H1 (cell line): Measurements from ENCODE around the gene RPL18. TPM values are rescaled to one million over a fixed set of nuclear protein-coding genes. Genes with fewer than 3 reads are reported as not detected.

ENCODE experiments used
- CTCF ChIA-PET: fragments of 300-600 bp; sonication (Branson Sonifier 250); formaldehyde crosslinking; loops from one replicate; lab custom pipeline; 2021; ENCODE audit not compliant: partially characterized antibody; lab: Charles Lee
- POLR2A ChIA-PET: fragments of 300-600 bp; sonication (Branson Sonifier 250); formaldehyde crosslinking; loops from one replicate; lab custom pipeline; 2021; ENCODE audit warnings: inconsistent platforms; ENCODE audit not compliant: partially characterized antibody; lab: Charles Lee
- DNase-seq, 2 experiments: peaks; one replicate each; pipeline versions ENCODE4 v3.0.0 to v3.0.0-alpha.2; 2010 to 2022; ENCODE audit warnings: low spot score in 2 of 2, low read depth in 1 of 2, mixed read lengths in 1 of 2
- FAIRE-seq: peaks from 2 replicates; lab custom pipeline; 2011; peaks lifted over from hg19 to GRCh38; lab: Jason Lieb, UNC
- H2AFZ ChIP-seq: 2 replicates; pipeline ENCODE4 v1.8.1; 2012; ENCODE audit warnings: low read length, inconsistent platforms
- H2AK5ac ChIP-seq: 2 replicates; pipeline ENCODE4 v1.6.1; 2013; ENCODE audit warnings: low read depth, low read length
- H2BK120ac ChIP-seq: replicated peaks from 2 replicates; pipeline ENCODE3; 2013; ENCODE audit warnings: low read depth, low read length, inconsistent platforms
- H2BK12ac ChIP-seq: 2 replicates; pipeline ENCODE4 v1.6.1; 2013; ENCODE audit warnings: low read depth, low read length
- H2BK15ac ChIP-seq: 2 replicates; pipeline ENCODE4 v1.6.1; 2013; ENCODE audit warnings: low read length
- H2BK20ac ChIP-seq: 2 replicates; pipeline ENCODE4 v1.6.1; 2013; ENCODE audit warnings: low read length
- H2BK5ac ChIP-seq: 2 replicates; pipeline ENCODE4 v1.6.1; 2013; ENCODE audit warnings: low read depth, low read length
- H3K14ac ChIP-seq: 2 replicates; pipeline ENCODE4 v1.6.1; 2013; ENCODE audit warnings: inconsistent platforms; ENCODE audit not compliant: insufficient read length
- H3K18ac ChIP-seq: 2 replicates; pipeline ENCODE4 v1.6.1; 2013; ENCODE audit warnings: low read length; ENCODE audit errors: extremely low read depth
- H3K23ac ChIP-seq: 2 replicates; pipeline ENCODE4 v1.6.1; 2013; ENCODE audit warnings: inconsistent platforms; ENCODE audit not compliant: insufficient read length
- H3K23me2 ChIP-seq: 2 replicates; pipeline ENCODE4 v1.6.1; 2013; ENCODE audit warnings: low read depth, low read length
- H3K27ac ChIP-seq: 2 replicates; pipeline ENCODE4 v1.6.1; 2011; ENCODE audit warnings: low read depth, low read length, inconsistent platforms
- H3K27me3 ChIP-seq, 4 experiments: replicated peaks in 1 of 4; 1 replicate in 1 of 4; 2 replicates in 3 of 4; pipeline versions ENCODE4 v1.6.1 to v1.8.1; 2011 to 2013; ENCODE audit warnings: low read length in 3 of 4, mild to moderate bottlenecking in 3 of 4, inconsistent platforms in 2 of 4, mixed read lengths in 2 of 4, moderate library complexity in 1 of 4; ENCODE audit not compliant: control insufficient read depth in 3 of 4, insufficient read depth in 3 of 4; ENCODE audit errors: extremely low read depth in 1 of 4
- H3K36me3 ChIP-seq, 4 experiments: 2 replicates each; pipeline versions ENCODE4 v1.6.1 to v1.8.1; 2011 to 2013; ENCODE audit warnings: mild to moderate bottlenecking in 4 of 4, low read length in 3 of 4, moderate library complexity in 2 of 4, control low read depth in 1 of 4, inconsistent platforms in 1 of 4; ENCODE audit not compliant: insufficient read depth in 4 of 4, control insufficient read depth in 2 of 4
- H3K4ac ChIP-seq: replicated peaks from 2 replicates; pipeline ENCODE3; 2013; ENCODE audit warnings: low read length, low read depth, mixed read lengths, inconsistent platforms; ENCODE audit not compliant: insufficient read length
- H3K4me1 ChIP-seq, 4 experiments: replicated peaks in 1 of 4; 1 replicate in 1 of 4; 2 replicates in 3 of 4; pipeline versions ENCODE4 v1.6.1 to v1.8.1; 2011 to 2013; ENCODE audit warnings: low read length in 3 of 4, inconsistent platforms in 2 of 4, mixed read lengths in 1 of 4; ENCODE audit not compliant: insufficient read depth in 4 of 4, control insufficient read depth in 3 of 4
- H3K4me2 ChIP-seq, 2 experiments: 2 replicates each; pipeline versions ENCODE4 v1.6.1 to v1.8.1; 2011 to 2013; ENCODE audit warnings: low read depth in 2 of 2, low read length in 2 of 2, control low read depth in 1 of 2, inconsistent platforms in 1 of 2, mild to moderate bottlenecking in 1 of 2; ENCODE audit not compliant: insufficient read depth in 1 of 2
- H3K4me3 ChIP-seq, 4 experiments: fragments of 200-600, 300-600 bp in 1 of 4; sonication (generic), shearing (Covaris generic), sonication (Bioruptor Twin) in 1 of 4; 2 replicates each; pipeline versions ENCODE4 v1.5.1 to v1.8.1; 2011 to 2016; ENCODE audit warnings: low read length in 4 of 4, low read depth in 3 of 4, control low read depth in 2 of 4, inconsistent platforms in 2 of 4, mild to moderate bottlenecking in 2 of 4, mixed read lengths in 1 of 4, moderate library complexity in 1 of 4; ENCODE audit not compliant: insufficient read depth in 2 of 4; ENCODE audit errors: extremely low read depth in 1 of 4
- H3K56ac ChIP-seq: replicated peaks from 2 replicates; pipeline ENCODE3; 2013; ENCODE audit warnings: low read depth, mild to moderate bottlenecking, mixed read lengths, low read length, inconsistent platforms; ENCODE audit not compliant: insufficient read length
- H3K79me1 ChIP-seq: 2 replicates; pipeline ENCODE4 v1.6.1; 2013; ENCODE audit warnings: low read depth, low read length, control low read depth
- H3K79me2 ChIP-seq, 2 experiments: 2 replicates each; pipeline versions ENCODE4 v1.6.1 to v1.8.1; 2012 to 2013; ENCODE audit warnings: low read length in 2 of 2, mild to moderate bottlenecking in 2 of 2, inconsistent platforms in 1 of 2; ENCODE audit not compliant: insufficient read depth in 2 of 2, control insufficient read depth in 1 of 2
- H3K9ac ChIP-seq, 4 experiments: replicated peaks in 1 of 4; 1 replicate in 1 of 4; 2 replicates in 3 of 4; pipeline versions ENCODE4 v1.6.1 to v1.8.1; 2011 to 2013; ENCODE audit warnings: low read depth in 3 of 4, low read length in 3 of 4, control low read depth in 2 of 4, mild to moderate bottlenecking in 2 of 4, moderate library complexity in 2 of 4, inconsistent platforms in 1 of 4; ENCODE audit errors: extremely low read depth in 1 of 4
- H3K9me3 ChIP-seq, 2 experiments: 2 replicates each; pipeline versions ENCODE4 v1.6.1 to v1.8.1; 2012 to 2013; ENCODE audit warnings: mild to moderate bottlenecking in 2 of 2, moderate library complexity in 2 of 2, control low read depth in 1 of 2, inconsistent platforms in 1 of 2, low read depth in 1 of 2, low read length in 1 of 2, mixed read lengths in 1 of 2; ENCODE audit not compliant: insufficient read depth in 2 of 2
- H4K20me1 ChIP-seq, 2 experiments: replicated peaks in 1 of 2; 2 replicates each; pipeline versions ENCODE3 to v1.8.1; 2011 to 2013; ENCODE audit warnings: inconsistent platforms in 2 of 2, low read length in 2 of 2, mild to moderate bottlenecking in 1 of 2; ENCODE audit not compliant: insufficient read depth in 2 of 2, control insufficient read depth in 1 of 2
- H4K5ac ChIP-seq: 2 replicates; pipeline ENCODE4 v1.6.1; 2013; ENCODE audit warnings: low read length, low read depth, mixed read lengths, inconsistent platforms; ENCODE audit not compliant: insufficient read length
- H4K8ac ChIP-seq: 2 replicates; pipeline ENCODE4 v1.8.0; 2013; ENCODE audit warnings: mild to moderate bottlenecking, moderate library complexity, low read length, inconsistent platforms; ENCODE audit not compliant: insufficient read depth; ENCODE audit errors: extremely low read depth
- H4K91ac ChIP-seq: replicated peaks from 2 replicates; pipeline ENCODE3; 2013; ENCODE audit warnings: low read length, mixed read lengths, inconsistent platforms; ENCODE audit not compliant: insufficient read length
- POLR2A ChIP-seq, 2 experiments: IDR thresholded peaks; 1 replicate in 1 of 2; 2 replicates in 1 of 2; pipeline ENCODE4 v1.6.1; 2011; ENCODE audit warnings: low read depth in 2 of 2, low read length in 2 of 2, mild to moderate bottlenecking in 2 of 2; ENCODE audit errors: control extremely low read depth in 1 of 2
- SP1 ChIP-seq: IDR thresholded peaks from 2 replicates; pipeline ENCODE4 v1.6.1; 2011; ENCODE audit warnings: low read depth, low read length
- SP2 ChIP-seq: IDR thresholded peaks from 2 replicates; pipeline ENCODE4 v1.6.1; 2012; ENCODE audit warnings: mild to moderate bottlenecking, low read length, inconsistent platforms
- WGBS, 2 experiments: shearing (Covaris generic) in 1 of 2; methylation state at CpG; one replicate each; pipeline versions ENCODE4 v1.1.6 to v1.1.7; 2013 to 2015; ENCODE audit warnings: low lambda C conversion rate in 2 of 2, mixed read lengths in 2 of 2, inconsistent platforms in 1 of 2, low coverage in 1 of 2, missing lambda C conversion rate in 1 of 2; ENCODE audit not compliant: insufficient replicate concordance in 2 of 2, insufficient coverage in 1 of 2, insufficient read length in 1 of 2; ENCODE audit errors: extremely low coverage in 1 of 2, missing lambda C conversion rate in 1 of 2; 5-methylcytosine and 5-hydroxymethylcytosine counted together
- polyA plus RNA-seq, 7 experiments: library from polyadenylated mRNA; depleted of rRNA in 3 of 7; stranded (reverse) in 5 of 7; unstranded in 2 of 7; fragments of >200 nt in 5 of 7; fragments of 200-250 nt in 2 of 7; gene quantifications; 1 replicate in 5 of 7; 2 replicates in 1 of 7; 4 replicates in 1 of 7; pipeline versions ENCODE4 v1.2.1 to v1.2.3, GENCODE V29; 2011 to 2013; ENCODE audit warnings: missing spikeins in 2 of 7, mixed read lengths in 2 of 7
- total RNA-seq: library from RNA; stranded (reverse); fragmentation: NEBNext Ultra II Directional; extraction: Animal tissue kit (Norgen Biotek cat#: 25700); gene quantifications from 2 replicates; pipeline ENCODE4 v1.2.1, GENCODE V29; 2021

The RPL18 gene
- total and polyA plus RNA-seq, 2 of the 8 experiments (the other 6 are each of a cell fraction or from before 2014, with no cell fraction given) = 1,669 to 2,789 TPM

DNA sequence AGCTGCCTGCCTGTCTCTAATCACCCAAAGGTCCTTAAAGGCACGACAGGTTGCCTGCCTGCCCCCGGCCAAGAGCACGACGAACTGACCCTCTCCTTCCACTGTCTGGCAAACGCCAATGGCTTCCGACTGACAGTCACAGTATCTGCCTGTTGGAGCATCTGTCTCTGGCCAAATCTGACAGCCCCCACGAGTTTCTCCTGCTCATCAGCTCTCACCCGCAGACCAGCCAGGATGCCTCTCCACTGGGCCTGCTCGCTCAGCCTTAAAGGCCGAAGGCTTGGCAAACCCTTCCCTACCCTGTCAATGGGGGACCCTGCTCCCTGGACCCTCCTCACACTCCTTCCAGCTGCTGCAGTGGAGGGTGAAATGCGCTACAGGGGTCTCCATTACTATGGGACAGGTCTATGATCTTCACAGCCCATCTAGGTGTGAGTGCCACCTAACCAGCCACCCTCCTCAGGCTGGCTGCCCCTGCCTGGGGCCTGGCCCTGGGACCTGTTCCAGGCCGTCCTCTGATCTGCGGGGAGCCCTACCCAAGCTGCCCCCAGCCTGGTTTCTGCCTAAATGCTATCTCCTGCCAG is 5.0 kb downstream of the RPL18 start:
- DNase-seq = no peak

More for the DNA sequence above, 5.0 kb downstream of the RPL18 start:
- Histone ChIP-seq H3K9me3 (no peaks in the 10 kb centered on the region), H3K56ac (no peak overlapping the region), H3K14ac (no peak overlapping the region), H4K8ac (peak overlapping the region; percentile 86), H4K5ac (peak overlapping the region; percentile 58), H3K9ac (peak overlapping the region in 2 of 4 experiments; percentile 0 to 50; a peak in 4 of 7 replicates), H2AK5ac (peak overlapping the region; percentile 54; the same call in 1 of the 2 replicates), H3K79me1 (peaks cover 4% of the 10 kb centered on the region; the same call in 1 of the 2 replicates), H3K4ac (peak overlapping the region; percentile 99), H3K27ac (peak overlapping the region; percentile 80), H2BK120ac (no peak overlapping the region), H4K20me1 (peaks cover 25 to 39% of the 10 kb centered on the region in 2 experiments), H3K23ac (no peak overlapping the region), H3K4me2 (peak overlapping the region; percentile 58 to 66), H2BK5ac (peak overlapping the region; percentile 88), H3K23me2 (peaks cover 4% of the 10 kb centered on the region; the same call in 1 of the 2 replicates), H3K79me2 (peaks cover 20 to 29% of the 10 kb centered on the region in 2 experiments), H3K27me3 (no peaks in the 10 kb centered on the region), H2BK12ac (0 out of 2 replicates have a peak overlapping the region, but pooled peaks have one; percentile 90), H4K91ac (peak overlapping the region; percentile 68), H3K36me3 (peaks cover 17 to 32% (median 21%) of the 10 kb centered on the region in 4 experiments), H2AFZ (no peak overlapping the region), H2BK15ac (peak overlapping the region; percentile 88; the same call in 1 of the 2 replicates), H3K18ac (peak overlapping the region; percentile 17; the same call in 1 of the 2 replicates), H2BK20ac (no peak overlapping the region), H3K4me1 (peaks cover 0 to 45% (median 35%) of the 10 kb centered on the region in 4 experiments; a peak in 6 of 7 replicates), H3K4me3 (peak overlapping the region in 3 of 4 experiments; percentile 0 to 50 (median 10); a peak in 5 of 8 replicates)
- 87% methylated on average over 13 of the region's 13 CpGs; no CpG with 5 or more reads in 1 of the 2 experiments for WGBS, 2 experiments
- POLR2A ChIA-PET = interaction anchor here (0.5 to 30.9 kb wide), 21 partner anchors 1 to 221 kb away, joined by 3 to 788 read pairs (median 4); partner anchors contain the start of genes CA11, DBP, FAM83E and GRIN2D
- TF ChIP-seq POLR2A (IDR thresholded peaks at IDR 0.05; ENCODE audit: control extremely low read depth in 1 of 2, low read depth in 2 of 2, low read length in 2 of 2) (peak in 1 of 2 experiments; percentile 58; a peak in 1 of 3 replicates), SP2 (no peak), SP1 (no peak)
- FAIRE-seq = no peak
- CTCF ChIA-PET = interaction anchor here (1.1 to 7.2 kb wide), 3 partner anchors 17 to 124 kb away, joined by 3 to 37 read pairs (median 3); no protein-coding TSS in a partner anchor
